GM21737 (cell line): ENCODE results near the gene MAP1LC3B.

ENCODE experiments used
- ATAC-seq: cut with Tn5 transposase; IDR thresholded peaks from one replicate; pipeline ENCODE4 v1.9.1; 2021; ENCODE audit warnings: mild to moderate bottlenecking, moderate library complexity; ENCODE audit not compliant: unreplicated experiment

Gene MAP1LC3B

DNA sequence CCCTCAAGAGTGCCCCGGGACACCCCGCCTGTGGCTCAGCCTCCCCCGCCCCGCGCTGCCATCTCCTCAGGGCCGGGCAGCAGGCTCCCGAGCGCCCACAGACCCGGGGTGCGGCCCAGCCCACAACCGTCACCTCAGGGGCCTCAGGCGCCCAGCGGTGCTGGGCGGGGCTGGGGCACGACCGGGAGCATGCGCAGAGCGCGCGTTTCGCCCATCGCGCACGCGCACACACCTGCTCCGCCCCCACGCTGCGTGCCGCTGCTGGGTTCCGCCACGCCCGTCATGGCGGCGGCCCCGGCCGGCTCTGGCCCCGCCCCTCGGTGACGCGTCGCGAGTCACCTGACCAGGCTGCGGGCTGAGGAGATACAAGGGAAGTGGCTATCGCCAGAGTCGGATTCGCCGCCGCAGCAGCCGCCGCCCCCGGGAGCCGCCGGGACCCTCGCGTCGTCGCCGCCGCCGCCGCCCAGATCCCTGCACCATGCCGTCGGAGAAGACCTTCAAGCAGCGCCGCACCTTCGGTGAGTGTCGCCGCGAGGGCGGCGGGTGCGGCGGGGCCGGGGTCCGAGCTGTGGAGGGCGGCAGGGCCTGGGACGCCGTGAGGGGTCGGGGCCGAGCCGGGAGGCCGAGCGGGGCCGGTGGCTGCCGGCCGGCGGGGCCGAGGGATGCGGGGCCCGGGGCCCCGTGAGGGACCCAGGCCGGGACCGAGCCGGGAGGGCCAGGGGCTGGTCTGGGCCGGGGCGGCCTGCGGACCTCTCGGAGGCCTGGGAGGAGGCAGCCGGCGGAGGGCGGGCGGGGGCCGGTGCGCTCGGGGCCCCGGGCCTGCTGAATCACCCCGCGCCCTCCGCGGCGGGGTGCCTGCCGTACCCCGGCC lies at the start of gene MAP1LC3B:
Gene MAP1LC3B (plus strand): TSS at position 387 of the 871 bp plus-strand sequence. CDS start 92 bp downstream, at position 479.
- ATAC-seq, result peak; percentile 58

DNA sequence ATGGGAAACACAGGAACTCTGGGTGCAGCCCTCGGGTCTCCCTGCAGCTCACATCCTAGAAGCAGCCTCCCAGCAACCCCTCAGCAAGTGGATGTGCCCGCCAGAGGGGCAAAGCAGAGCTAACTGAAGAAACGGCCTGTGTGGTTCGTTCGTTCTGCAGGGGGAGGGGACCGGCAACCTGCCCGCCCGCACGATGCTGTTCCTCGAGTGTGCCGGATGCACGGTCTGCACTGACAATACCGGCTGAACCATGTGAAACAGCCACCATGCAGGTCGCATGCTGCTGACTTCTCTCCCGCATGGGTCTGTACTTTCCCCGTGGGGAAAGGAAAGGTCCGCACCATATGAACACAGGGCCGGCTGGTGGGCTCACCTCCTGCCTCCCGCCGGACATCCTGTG lies 49.6 kb upstream of the MAP1LC3B start:
- ATAC-seq, result no peak

DNA sequence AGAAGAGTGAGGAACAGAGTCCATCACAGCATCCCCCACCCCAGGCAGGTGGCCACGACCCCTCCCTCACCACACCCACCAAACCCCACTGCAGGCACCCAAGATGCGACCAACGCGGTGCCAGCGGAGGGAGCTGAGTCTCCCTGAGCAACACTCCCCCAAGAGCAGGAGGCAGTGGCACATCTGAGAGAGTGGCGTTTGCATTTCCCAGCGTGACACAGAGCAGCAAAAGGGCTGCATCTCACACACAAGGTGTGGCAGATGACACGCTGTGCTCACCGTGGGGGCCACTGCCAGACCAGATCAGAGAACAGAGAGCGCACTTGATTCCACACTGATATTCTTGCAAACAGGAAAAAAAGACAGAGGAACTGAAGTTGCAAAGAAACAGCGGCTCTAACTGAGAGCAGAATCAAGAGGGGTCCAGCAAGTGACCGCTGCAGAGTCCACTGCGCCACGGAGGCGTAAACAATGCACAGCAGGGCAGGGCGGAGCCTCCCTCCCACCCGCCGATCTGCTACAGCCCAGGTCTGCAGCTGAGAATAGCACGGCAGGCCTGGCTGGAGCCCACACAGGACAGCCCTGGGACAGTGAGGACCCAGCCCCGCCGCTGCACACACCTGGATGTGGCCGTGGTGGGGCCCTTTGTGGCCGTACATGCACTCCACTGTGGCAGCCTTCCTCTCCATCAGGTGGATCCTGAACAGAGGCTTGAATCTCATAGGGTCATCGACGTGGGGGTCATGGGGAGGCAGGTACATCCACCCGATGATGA lies 49.0 kb upstream of the MAP1LC3B start:
- no peak for ATAC-seq

DNA sequence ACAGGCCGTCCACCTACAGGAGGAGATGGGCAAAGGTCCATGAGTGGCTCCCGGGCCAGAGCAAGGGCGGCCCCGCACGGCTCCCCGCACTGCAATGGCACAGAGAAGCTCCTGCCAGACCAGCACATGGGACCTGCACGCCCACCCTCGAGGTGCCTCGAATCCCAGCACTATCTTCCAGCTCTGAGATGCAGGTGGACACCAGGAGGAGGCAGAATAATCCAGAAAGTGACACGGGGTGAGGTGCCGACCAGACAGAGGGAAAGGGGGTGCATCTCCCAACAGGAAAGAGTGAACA lies 48.4 kb upstream of the MAP1LC3B start:
- ATAC-seq, result no peak

DNA sequence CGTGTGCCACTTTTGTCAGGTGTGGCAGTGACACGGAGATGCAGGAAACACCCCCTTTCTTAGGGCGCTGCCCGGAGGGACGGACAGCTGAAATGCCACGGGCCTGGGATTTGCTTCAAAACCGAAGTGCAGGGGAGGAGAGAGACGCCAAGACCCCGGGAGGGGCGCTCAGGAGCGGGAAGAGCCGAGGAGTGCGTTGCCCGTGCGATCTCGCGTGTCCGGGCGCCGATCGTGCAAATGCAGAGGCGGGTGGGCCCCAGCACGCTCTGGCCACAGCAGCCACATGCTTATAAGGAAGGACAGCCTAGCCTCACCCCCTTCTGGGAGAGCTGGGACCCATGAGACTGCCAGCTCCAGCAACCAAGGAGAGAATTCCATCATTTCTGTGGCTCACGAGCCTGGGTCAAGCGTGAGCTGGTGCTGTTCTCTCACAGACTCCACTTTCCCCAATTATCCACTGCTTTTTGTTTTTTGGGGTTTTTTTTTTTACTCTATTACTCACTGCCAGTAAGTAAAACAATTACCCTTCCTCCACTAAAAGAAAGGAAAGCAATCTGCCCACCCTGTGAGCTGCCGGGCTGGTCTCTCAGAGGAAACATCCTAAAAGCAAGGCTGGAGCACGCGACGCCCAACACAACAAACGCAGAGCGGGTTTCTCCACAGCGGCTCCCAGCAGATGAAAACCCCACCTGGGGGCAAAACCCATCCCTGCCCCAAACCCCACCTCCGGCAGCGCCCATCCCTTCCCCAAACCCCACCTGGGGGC lies 47.8 kb upstream of the MAP1LC3B start:
- ATAC-seq, result no peak

DNA sequence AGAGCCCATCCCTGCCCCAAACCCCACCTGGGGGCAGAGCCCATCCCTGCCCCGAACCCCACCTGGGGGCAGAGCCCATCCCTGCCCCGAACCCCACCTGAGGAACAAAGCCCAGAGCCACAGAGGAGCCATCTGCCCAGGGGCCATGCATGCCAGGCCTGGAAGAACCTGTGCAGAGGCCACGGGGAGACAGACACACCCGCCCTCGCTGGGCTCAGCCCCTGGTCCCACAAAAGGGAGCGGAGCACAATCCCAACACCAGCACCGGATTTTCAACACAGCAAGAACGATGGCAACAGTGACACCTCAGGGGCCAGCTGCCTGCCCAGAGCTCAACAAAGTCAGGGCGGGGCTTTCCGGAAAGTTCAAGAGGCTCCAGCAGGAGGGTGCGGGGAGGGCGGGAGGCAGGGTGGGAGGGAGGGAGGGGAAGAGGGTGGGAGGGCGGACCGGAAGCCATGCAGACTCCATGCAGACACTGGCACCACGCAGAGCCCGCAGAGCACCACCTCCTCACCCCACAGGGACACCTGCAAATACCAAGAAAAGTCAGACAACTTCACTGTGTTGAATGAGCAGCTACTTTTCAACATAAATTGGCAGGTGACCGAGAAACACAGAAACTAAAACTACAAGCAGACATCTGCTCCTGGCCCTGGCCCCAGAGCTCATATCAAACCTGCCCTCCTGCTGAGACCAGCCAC lies 47.1 kb upstream of the MAP1LC3B start:
- no peak for ATAC-seq

DNA sequence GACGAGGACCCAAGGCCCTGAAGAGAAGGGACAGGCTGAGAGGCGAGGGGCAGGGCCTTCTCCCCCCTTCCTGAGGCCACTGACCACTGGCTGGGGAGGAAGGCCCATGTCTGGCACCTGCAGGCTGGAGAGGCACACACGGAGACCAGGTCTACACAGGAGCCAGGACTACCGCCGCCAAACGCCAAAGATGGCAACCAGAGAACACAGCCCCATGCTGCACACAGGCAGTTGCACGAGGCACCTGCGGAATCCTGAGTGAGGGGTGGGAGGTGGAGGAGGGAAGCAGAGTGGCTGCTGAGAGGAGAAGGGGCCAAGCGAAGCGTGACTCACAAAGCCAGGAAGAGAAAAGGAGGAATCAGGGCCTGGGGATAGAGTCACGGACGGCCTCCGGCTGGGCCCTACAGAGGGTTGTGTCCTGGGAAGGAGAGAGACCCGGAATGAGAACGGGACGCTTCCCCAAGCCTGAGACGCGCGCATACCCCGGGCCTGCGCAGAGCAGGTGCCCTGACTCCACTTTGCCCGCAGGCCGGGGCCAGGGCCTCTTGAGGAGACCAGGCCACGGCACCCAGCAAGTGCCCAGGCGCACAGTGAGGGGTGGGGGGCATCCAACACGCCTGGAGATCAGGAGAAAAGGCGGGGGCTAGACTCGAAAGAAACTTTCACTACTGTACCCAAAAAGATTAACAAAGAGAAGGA lies 46.3 kb upstream of the MAP1LC3B start:
- no peak for ATAC-seq

DNA sequence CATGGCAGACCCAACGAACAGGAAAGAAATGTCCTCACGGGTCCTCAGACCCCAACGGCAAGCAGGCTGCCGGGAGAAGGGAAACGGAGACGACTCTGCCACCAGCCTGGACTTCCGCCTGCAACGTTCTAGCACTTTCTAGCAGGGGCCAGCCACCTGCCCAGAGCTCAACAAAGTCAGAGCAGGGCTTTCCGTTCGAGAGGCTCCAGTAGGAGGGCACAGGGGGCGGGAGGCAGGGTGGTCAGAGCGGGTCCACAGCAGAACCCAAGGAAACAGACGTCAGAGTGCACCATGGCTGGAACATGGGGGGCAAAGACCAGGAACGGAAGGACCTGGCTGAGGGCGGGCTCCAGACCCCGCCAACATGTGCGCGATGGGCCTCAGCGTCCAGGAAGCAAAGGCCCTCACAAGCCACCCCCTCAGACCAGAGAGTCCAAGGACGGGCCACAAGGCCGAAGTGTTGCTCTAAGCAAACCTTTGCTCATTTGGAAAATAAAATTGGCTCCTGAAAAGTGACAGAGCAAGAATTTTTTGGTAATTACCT lies 45.5 kb upstream of the MAP1LC3B start:
- ATAC-seq, result no peak

DNA sequence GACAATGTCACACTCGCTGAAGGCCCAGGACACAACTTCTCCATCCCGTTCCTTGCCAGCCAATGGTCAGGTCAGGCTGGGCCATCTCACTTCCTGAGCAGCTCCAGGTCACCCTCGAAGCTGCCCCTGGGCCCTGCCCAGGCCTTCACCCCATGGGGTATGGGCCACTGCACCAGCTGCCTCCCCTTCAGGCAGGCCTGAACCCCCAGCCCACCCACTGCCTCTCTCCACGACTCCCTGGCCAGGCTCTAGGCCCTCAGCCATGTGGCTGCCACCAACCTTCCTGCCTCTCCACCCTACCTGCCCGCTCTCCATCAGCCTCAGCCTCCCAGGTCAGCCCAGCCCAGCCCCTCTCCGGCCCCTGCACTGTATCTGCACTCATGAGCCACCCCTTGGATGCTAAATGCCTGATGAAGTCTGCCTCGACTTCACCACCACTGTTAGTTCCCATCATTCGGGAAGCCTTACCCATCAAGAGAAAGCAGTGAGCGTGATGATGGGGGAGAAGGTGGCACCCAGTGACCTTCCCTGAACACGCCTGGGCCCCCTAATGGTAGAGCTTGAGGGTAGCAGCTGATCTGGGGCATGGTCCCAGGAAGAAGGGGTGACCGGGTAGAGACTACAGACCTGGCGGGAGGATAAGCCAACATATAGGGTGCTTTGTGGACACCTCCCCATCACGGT lies 44.1 kb upstream of the MAP1LC3B start:
- ATAC-seq, result no peak

DNA sequence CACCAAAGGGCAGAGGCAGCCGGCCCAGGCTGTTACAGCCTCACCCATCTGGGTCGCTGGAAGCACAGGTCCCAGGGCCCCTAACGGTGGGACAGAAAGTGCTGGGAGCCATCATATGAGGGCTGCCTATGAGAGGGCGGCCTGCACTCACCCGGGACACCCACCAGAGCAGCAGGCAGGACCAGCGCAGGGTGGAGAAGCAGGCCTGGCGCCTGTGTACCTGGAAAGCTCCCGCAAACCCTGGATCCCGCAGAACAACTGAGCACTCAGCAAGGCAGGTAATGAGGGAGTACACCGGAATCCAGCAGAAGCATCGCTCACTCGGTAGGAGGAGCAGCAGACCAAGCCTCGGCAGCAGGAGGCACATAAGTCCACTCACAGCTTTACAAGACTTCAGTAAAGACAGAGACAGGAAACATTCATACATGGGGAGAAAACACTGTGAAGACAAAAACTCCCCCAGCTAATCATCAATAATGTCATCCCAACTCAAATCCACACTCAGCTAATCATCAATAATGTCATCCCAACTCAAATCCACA lies 43.4 kb upstream of the MAP1LC3B start:
- ATAC-seq, result no peak

DNA sequence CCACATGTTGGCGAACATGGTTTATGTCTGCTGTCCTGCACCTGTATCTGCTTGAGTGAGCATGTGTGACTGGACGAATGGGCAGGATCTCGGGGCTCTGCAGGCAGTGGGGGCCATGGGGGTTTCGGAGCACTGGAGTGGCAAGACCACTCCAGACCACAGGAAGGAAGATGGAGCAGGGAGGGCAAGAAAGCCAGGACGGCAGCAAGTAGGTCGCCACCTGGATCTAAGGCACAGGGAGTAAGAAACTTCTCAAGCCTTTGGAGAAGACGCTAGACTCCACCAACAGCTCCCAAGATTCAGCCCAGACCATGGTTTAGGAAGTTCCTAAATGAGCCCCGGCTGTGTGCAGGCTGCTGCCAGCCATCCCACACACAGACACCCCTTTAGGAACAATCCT lies 42.1 kb upstream of the MAP1LC3B start:
- no peak for ATAC-seq

DNA sequence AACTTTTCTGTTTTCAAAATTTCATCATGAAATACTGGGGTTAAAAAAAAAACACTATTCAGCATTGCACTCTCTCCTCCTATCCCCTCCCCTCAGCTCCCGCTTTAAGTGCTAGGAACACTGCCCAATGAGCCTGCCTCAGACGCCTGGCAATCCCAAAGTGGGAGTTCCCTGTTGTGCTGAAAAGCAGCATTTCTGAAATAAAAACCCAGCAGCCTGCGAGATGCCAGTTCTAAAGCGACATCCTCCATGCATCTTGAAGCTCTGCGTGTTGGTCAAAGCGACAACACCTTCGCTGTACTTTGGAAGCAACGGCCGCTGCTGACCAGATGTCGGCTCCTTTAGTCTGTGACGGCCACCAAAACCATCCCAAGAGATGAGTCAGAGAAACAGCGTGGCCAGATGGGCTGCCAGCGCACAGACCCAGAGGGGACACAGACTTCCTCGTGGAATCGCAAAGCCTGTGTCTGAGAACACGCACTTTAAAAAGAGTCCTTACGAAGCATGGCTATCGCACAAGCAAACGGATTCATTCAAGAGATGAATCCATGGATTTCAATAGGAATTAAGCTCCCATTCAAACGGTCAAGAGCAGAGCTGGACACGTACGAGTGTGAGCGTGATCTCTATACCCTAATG lies 41.3 kb upstream of the MAP1LC3B start:
- no peak for ATAC-seq

DNA sequence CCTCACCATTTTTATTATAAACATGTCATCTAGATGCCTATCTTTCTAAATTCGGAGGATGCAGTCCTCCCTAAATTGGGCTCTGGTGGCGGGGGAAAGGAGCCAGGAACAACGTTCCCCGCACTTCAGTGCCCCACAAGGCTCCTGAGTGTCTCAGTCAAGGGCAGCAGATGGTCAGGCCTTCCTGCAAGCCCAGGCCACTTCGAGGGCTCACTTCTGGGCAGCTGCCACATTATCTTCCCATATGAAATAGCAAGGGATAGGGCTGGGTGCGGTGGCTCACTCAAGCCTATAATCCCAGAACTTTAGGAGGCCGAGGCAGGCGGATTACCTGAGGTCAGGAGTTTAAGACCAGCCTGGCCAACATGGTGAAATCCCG lies 40.8 kb upstream of the MAP1LC3B start:
- ATAC-seq, result no peak

DNA sequence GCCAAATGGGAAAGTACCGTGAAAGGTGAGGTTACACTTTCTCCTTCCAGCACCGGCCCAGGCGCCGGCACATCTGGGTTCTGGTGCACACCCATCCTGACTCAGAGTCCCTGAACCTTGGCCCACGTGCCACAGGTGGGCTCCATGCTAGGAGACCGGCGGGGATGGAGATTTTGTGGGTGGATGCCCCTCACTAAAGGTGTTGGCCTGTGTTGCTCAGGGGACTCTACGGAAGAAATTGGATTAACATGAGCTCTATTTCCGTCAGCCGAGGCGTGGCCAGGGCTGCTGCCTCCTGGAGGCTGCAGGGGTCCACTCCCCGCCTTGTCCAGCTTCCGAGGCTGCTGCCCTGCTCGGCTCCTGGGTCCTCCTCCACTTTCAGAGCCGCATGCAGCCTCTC lies 39.3 kb upstream of the MAP1LC3B start:
- no peak for ATAC-seq

DNA sequence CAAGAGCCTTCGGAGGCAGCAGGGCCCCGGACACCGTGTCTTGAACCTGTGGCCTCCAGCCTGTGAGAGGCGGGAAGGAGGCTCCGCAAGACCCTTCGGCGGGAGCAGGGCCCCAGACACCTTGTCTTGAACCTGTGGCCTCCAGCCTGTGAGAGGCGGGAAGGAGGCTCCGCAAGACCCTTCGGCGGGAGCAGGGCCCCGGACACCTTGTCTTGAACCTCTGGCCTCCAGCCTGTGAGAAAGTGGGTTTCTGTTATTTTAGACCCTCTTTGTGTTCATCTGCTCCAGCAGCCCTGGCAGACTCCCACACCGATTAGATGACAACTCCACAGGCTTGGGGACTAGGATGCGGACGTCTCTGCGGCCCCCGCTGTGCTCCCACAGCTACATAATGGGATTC lies 38.5 kb upstream of the MAP1LC3B start:
- no peak for ATAC-seq

DNA sequence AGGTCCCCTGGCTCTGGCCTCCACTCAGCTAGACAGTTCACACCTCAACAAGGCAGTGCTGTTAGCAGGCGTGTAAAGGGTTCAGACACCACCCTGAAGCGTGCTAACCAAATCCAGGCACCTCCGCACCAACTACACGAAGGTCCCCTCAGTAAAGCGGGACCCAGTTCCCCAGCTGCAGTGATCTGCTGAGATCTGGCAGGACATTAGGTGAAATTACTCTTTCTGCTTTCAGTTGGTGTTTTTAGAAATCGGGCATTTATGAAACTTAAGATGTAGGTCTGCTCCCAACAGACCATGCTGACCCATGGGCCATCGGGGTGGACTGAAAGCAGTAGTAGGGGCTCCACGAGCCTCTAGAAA lies 35.7 kb upstream of the MAP1LC3B start:
- ATAC-seq, result no peak

DNA sequence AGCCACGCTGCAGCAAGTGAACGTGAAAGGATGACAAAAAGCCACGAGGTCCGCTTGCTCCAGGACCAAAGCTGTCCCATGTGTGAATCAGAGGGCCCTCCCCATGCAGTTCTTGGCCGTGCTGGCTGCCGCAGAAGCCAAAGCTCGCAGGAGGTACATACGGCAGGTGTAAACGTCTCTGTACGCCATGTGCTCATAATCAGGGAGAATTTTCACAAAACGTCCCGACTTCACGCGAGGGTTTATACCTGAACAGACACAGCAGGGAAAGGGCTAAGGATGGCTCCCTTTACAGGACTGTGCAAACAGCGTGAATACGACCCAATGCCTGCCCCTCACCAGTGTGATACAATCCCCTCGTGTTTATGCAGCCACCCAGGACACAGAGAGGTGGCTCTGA lies 33.9 kb upstream of the MAP1LC3B start:
- no peak for ATAC-seq

DNA sequence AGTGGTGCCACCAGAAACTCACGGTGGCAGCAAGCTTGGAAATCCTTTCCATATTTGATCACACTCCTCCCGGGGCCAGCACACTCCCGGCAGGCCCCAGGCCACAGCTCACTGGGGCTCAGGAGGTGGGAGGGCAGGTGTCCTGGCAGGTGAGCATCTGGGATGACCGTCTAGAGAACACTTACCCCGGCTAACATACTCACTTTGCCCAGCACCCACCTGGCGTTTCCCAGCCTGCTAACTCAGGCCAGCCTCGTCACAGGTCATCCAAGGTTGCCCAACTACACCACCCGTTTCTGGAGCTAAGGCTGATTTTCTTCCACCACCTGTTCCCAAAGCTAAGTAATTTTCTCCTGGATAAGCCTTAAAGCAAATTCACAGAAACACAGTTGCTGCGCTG lies 33.4 kb upstream of the MAP1LC3B start:
- ATAC-seq, result no peak

DNA sequence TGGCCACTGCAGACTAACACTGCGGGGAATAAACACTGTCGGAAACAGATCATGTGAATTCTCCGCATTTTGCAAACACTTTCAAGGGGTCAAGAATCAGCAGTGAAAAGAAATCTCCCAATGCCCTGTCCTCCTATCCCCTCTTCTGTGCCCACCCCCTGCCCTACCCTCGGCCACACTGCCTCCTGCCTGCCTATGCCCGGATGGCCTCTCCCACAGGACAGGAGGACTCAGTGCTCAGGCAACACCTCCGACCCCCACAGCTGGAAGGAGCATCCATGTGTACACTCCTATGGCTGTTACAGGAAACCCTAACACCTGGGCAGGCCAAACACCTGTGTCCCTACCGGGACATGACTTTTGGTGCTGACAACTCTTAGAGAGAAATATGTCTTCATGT lies 33.0 kb upstream of the MAP1LC3B start:
- no peak for ATAC-seq
